Measurements from ENCODE around the gene CD47. TPM values are rescaled to one million over a fixed set of nuclear protein-coding genes. Genes with fewer than 3 reads are reported as not detected.

CD47 gene
- total RNA-seq, 1 experiment from 2014 or later = 89.7 TPM

DNA sequence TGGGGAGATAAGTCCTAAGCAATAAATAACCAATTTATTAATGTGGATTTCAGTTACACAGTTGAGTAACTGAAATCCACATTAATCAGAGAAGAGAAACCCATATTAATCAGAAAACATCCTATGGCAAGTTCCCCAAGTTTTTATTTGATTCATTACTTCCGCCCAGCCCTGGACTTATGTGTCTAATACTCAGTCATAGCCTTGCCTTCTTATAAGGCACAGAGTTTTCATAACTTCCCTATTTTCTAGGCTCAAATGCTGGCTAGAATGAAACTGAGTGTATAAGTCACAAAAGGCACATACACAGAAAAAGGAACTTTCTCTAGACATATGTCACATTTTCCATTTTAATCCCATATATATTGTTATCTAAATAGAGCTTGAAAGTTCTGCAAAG lies 28.8 kb downstream of the CD47 start:
- no peak overlapping the region for H3K4me3 ChIP-seq (ENCODE audit: low read depth in 2 of 2, low read length in 2 of 2)
- H3K4me1 ChIP-seq (ENCODE audit: control insufficient read depth, insufficient read depth, low read length) = no peaks in the 10 kb centered on the region
- intact Hi-C loops (cut with micrococcal nuclease; ENCODE audit: unreplicated experiment) (no loop called here), in situ Hi-C loops (cut with HindIII; ENCODE audit: low pct_unique_long_range_greater_than_20kb, low sequenced_read_pairs) (no loop called here)
- ATAC-seq (no peak), DNase-seq (ENCODE audit: low read depth, low spot score) (no peak)
- no peaks in the 10 kb centered on the region for H3K9me3 ChIP-seq (ENCODE audit: control insufficient read depth, insufficient read depth, low read depth, low read length)
- peaks cover 3% of the 10 kb centered on the region; the same call in 1 of the 2 replicates for H3K36me3 ChIP-seq (ENCODE audit: control insufficient read depth, insufficient read depth, low read length)
- no TSS peak for BruUV-seq (replicated peaks)
- ChIA-PET CTCF (no interaction called here), POLR2A (no interaction called here)
- H3K27me3 ChIP-seq (ENCODE audit: control insufficient read depth, insufficient read depth, low read length) = no peaks in the 10 kb centered on the region
- TF ChIP-seq POLR2AphosphoS5 (IDR thresholded peaks at IDR 0.05; ENCODE audit: low read depth, low read length) = no peak
- no peak for TF ChIP-seq TCF7L2 (IDR thresholded peaks at IDR 0.05; ENCODE audit: low read depth, low read length)
- TF ChIP-seq, protein P1, sequence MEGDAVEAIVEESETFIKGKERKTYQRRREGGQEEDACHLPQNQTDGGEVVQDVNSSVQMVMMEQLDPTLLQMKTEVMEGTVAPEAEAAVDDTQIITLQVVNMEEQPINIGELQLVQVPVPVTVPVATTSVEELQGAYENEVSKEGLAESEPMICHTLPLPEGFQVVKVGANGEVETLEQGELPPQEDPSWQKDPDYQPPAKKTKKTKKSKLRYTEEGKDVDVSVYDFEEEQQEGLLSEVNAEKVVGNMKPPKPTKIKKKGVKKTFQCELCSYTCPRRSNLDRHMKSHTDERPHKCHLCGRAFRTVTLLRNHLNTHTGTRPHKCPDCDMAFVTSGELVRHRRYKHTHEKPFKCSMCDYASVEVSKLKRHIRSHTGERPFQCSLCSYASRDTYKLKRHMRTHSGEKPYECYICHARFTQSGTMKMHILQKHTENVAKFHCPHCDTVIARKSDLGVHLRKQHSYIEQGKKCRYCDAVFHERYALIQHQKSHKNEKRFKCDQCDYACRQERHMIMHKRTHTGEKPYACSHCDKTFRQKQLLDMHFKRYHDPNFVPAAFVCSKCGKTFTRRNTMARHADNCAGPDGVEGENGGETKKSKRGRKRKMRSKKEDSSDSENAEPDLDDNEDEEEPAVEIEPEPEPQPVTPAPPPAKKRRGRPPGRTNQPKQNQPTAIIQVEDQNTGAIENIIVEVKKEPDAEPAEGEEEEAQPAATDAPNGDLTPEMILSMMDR (IDR thresholded peaks at IDR 0.05) = no peak
- no peak for TF ChIP-seq SIN3A (IDR thresholded peaks at IDR 0.05; ENCODE audit: borderline replicate concordance, insufficient read depth, low read depth, low read length)
- TF ChIP-seq, protein P2, sequence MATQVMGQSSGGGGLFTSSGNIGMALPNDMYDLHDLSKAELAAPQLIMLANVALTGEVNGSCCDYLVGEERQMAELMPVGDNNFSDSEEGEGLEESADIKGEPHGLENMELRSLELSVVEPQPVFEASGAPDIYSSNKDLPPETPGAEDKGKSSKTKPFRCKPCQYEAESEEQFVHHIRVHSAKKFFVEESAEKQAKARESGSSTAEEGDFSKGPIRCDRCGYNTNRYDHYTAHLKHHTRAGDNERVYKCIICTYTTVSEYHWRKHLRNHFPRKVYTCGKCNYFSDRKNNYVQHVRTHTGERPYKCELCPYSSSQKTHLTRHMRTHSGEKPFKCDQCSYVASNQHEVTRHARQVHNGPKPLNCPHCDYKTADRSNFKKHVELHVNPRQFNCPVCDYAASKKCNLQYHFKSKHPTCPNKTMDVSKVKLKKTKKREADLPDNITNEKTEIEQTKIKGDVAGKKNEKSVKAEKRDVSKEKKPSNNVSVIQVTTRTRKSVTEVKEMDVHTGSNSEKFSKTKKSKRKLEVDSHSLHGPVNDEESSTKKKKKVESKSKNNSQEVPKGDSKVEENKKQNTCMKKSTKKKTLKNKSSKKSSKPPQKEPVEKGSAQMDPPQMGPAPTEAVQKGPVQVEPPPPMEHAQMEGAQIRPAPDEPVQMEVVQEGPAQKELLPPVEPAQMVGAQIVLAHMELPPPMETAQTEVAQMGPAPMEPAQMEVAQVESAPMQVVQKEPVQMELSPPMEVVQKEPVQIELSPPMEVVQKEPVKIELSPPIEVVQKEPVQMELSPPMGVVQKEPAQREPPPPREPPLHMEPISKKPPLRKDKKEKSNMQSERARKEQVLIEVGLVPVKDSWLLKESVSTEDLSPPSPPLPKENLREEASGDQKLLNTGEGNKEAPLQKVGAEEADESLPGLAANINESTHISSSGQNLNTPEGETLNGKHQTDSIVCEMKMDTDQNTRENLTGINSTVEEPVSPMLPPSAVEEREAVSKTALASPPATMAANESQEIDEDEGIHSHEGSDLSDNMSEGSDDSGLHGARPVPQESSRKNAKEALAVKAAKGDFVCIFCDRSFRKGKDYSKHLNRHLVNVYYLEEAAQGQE (IDR thresholded peaks at IDR 0.05; ENCODE audit: insufficient read depth in 1 of 2, low read depth in 2 of 2, low read length in 1 of 2) = no peak
- no peak overlapping the region for H3K27ac ChIP-seq (ENCODE audit: low read length)

DNA sequence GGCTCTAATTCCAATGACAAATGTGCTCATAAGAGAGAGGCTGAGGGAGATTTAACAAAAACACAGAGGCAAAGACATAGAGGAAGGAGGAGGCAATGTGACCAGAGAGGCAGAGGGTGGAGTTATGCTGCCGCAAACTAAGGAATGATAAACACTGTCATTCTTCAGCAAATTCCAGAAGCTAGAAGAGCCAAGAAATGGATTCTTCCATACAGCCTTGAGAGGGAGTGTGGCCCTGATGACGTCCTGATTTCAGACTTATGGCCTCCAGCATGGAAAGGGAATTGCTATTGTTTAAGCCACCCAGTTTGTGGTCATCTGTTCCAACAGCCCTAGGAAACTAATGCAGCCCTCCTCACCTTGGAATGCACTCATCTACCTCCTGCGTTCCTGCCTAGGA lies 30.5 kb downstream of the CD47 start:
- Histone ChIP-seq H3K4me3 (ENCODE audit: low read depth in 2 of 2, low read length in 2 of 2) (no peak overlapping the region), H3K27me3 (ENCODE audit: control insufficient read depth, insufficient read depth, low read length) (no peaks in the 10 kb centered on the region), H3K9me3 (ENCODE audit: control insufficient read depth, insufficient read depth, low read depth, low read length) (no peaks in the 10 kb centered on the region), H3K27ac (ENCODE audit: low read length) (no peak overlapping the region), H3K36me3 (ENCODE audit: control insufficient read depth, insufficient read depth, low read length) (peaks cover 3% of the 10 kb centered on the region; the same call in 1 of the 2 replicates), H3K4me1 (ENCODE audit: control insufficient read depth, insufficient read depth, low read length) (no peaks in the 10 kb centered on the region)
- no peak for ATAC-seq
- ChIA-PET CTCF (no interaction called here), POLR2A (no interaction called here)
- in situ Hi-C loops (cut with HindIII; ENCODE audit: low pct_unique_long_range_greater_than_20kb, low sequenced_read_pairs) (no loop called here), intact Hi-C loops (cut with micrococcal nuclease; ENCODE audit: unreplicated experiment) (no loop called here)
- no TSS peak for BruUV-seq (replicated peaks)
- DNase-seq (ENCODE audit: low read depth, low spot score) = no peak
- TF ChIP-seq TCF7L2 (IDR thresholded peaks at IDR 0.05; ENCODE audit: low read depth, low read length) (no peak), POLR2AphosphoS5 (IDR thresholded peaks at IDR 0.05; ENCODE audit: low read depth, low read length) (no peak), SIN3A (IDR thresholded peaks at IDR 0.05; ENCODE audit: borderline replicate concordance, insufficient read depth, low read depth, low read length) (no peak)
- TF ChIP-seq, protein P2 (IDR thresholded peaks at IDR 0.05; ENCODE audit: insufficient read depth in 1 of 2, low read depth in 2 of 2, low read length in 1 of 2) = no peak
- TF ChIP-seq, protein P1 (IDR thresholded peaks at IDR 0.05) = no peak

All from Panc1 (cell line).